ENCODE data around the gene NACC2. TPM values are rescaled to one million over a fixed set of nuclear protein-coding genes. Genes with fewer than 3 reads are reported as not detected.

Gene NACC2
- total RNA-seq, 4 donors from 2014 or later, result 71.4 to 209 (median 110) TPM

DNA sequence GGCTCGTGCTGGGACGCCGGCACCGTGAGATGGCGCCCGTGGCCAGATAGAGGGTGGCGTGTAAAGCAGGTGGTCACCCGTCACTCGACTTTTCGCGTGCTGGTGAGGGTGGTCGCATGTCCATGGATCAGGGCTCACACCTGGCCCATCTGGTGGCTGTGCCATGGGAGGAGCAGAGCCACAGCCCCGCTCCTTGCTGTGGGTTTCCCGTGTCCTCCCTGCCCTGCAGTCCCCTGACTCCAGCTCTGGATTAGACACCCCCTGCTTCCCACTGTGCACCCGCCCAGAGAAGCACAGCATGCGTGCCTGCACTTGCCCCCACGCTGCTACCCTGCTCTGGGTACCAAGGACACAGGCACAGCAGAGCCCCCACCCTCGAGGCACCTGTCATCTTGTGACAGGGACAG lies 25.4 kb upstream of the NACC2 start:
- Histone ChIP-seq H3K27me3 (peaks cover 22% of the 10 kb centered on the region), H3K27ac (peak overlapping the region in 2 of 4 donors; percentile 97 to 98), H3K4me3 (no peak overlapping the region), H3K4me1 (peaks cover 0 to 54% (median 19%) of the 10 kb centered on the region in 3 donors), H3K9me3 (no peaks in the 10 kb centered on the region), H3K36me3 (peaks cover 0 to 16% of the 10 kb centered on the region in 2 donors)
- TF ChIP-seq POLR2AphosphoS5 (IDR thresholded peaks at IDR 0.05) (no peak), POLR2A (IDR thresholded peaks at IDR 0.05) (no peak), EP300 (IDR thresholded peaks at IDR 0.05) (no peak)
- TF ChIP-seq, protein P1, sequence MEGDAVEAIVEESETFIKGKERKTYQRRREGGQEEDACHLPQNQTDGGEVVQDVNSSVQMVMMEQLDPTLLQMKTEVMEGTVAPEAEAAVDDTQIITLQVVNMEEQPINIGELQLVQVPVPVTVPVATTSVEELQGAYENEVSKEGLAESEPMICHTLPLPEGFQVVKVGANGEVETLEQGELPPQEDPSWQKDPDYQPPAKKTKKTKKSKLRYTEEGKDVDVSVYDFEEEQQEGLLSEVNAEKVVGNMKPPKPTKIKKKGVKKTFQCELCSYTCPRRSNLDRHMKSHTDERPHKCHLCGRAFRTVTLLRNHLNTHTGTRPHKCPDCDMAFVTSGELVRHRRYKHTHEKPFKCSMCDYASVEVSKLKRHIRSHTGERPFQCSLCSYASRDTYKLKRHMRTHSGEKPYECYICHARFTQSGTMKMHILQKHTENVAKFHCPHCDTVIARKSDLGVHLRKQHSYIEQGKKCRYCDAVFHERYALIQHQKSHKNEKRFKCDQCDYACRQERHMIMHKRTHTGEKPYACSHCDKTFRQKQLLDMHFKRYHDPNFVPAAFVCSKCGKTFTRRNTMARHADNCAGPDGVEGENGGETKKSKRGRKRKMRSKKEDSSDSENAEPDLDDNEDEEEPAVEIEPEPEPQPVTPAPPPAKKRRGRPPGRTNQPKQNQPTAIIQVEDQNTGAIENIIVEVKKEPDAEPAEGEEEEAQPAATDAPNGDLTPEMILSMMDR (IDR thresholded peaks at IDR 0.05), result no peak
- ATAC-seq, result no peak
- WGBS, 2 donors (ENCODE audit: low coverage in 1 of 2), result 70 to 79% methylated on average over 11 to 13 of the region's 18 CpGs

DNA sequence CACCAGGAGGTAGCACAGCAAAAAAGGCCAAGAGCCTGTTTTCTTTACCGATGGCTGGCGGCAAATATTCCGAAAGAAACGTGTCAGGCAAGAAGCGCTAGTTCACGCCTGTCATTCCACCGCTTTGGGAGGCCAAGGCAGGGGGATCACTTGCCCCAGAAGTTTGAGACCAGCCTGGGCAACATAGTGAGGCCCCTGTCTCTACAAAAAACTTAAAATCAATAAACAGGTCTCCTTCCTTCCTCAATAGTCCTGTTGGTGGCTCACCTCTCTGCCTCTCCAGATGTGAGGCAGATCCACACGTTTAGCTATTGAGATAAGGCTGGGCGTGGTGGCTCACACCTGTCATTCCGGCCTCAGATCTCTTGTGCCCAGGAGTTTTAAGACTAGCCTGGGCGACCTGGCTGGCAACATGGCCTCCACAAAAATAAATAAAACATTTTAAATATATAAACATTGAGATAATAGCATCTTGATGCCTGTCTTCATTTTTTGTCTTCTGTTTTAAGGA lies 24.8 kb upstream of the NACC2 start:
- Histone ChIP-seq H3K4me1 (peaks cover 0 to 56% (median 19%) of the 10 kb centered on the region in 3 donors), H3K9me3 (no peaks in the 10 kb centered on the region), H3K36me3 (peaks cover 0 to 21% of the 10 kb centered on the region in 2 donors), H3K4me3 (peak overlapping the region in 1 of 2 donors; percentile 96), H3K27ac (peak overlapping the region; percentile 73 to 98 (median 97)), H3K27me3 (peaks cover 19% of the 10 kb centered on the region)
- WGBS, 2 donors (ENCODE audit: low coverage in 1 of 2), result 80 to 89% methylated on average over 2 to 3 of the region's 11 CpGs
- TF ChIP-seq POLR2A (IDR thresholded peaks at IDR 0.05) (no peak), POLR2AphosphoS5 (IDR thresholded peaks at IDR 0.05) (no peak), EP300 (IDR thresholded peaks at IDR 0.05) (no peak)
- TF ChIP-seq, protein P1 (IDR thresholded peaks at IDR 0.05), result no peak
- ATAC-seq, result no peak

DNA sequence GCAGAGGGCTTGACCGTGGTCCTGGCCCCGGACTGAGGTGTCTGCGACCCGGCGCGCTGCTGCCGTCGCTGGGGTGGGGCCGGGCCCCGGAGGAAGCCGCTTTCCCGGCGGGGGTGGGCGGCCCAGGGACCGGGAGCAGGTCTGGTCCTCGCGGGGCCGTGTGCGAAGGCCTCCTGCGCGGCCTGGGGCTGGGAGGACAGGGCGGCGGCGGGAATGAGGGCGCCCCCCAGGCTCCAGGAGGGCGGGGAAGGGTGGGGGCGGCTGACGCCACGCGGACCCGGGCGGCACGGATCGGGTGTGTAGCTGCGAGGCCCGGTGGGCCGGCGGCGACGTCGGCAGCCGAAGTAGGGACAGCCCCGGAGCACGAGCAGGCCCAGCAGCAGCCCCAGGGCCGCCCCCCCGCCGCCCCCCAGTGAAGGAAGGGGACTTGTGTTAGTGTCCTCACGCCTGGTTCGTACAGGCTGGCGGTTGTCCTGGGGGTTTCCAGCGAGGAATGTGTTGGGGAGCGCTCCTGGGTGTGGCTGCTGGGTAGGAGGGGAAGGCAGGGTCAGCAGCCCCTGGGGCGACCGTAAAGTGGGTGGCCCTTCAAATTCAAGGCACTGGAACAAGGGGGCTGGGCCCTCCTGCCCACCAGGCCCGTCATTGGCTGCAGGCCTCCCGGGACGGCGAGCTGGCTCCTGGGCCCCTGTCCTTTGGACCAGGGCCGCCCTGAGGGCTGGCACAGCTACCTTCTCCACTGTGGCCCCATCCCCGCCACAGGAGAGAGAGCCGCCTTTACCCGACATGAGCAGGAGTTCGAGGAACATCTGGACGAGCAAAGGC lies 24.2 kb upstream of the NACC2 start:
- ATAC-seq, result peak; percentile 37
- peak overlapping the region; percentile 63 to 96 for H3K4me3 ChIP-seq
- WGBS, 2 donors (ENCODE audit: low coverage in 1 of 2), result no CpG with 5 or more reads among the region's 64 CpGs
- TF ChIP-seq POLR2A (IDR thresholded peaks at IDR 0.05), result no peak
- no peak for TF ChIP-seq POLR2AphosphoS5 (IDR thresholded peaks at IDR 0.05)
- TF ChIP-seq, protein P1 (IDR thresholded peaks at IDR 0.05), result peak in 1 of 4 experiments; percentile 13
- H3K27ac ChIP-seq, result peak overlapping the region; percentile 73 to 98 (median 97)
- H3K9me3 ChIP-seq, result no peaks in the 10 kb centered on the region
- H3K4me1 ChIP-seq, result peaks cover 0 to 56% (median 19%) of the 10 kb centered on the region in 3 donors
- peaks cover 0 to 28% of the 10 kb centered on the region in 2 donors for H3K36me3 ChIP-seq
- H3K27me3 ChIP-seq, result peaks cover 12% of the 10 kb centered on the region

DNA sequence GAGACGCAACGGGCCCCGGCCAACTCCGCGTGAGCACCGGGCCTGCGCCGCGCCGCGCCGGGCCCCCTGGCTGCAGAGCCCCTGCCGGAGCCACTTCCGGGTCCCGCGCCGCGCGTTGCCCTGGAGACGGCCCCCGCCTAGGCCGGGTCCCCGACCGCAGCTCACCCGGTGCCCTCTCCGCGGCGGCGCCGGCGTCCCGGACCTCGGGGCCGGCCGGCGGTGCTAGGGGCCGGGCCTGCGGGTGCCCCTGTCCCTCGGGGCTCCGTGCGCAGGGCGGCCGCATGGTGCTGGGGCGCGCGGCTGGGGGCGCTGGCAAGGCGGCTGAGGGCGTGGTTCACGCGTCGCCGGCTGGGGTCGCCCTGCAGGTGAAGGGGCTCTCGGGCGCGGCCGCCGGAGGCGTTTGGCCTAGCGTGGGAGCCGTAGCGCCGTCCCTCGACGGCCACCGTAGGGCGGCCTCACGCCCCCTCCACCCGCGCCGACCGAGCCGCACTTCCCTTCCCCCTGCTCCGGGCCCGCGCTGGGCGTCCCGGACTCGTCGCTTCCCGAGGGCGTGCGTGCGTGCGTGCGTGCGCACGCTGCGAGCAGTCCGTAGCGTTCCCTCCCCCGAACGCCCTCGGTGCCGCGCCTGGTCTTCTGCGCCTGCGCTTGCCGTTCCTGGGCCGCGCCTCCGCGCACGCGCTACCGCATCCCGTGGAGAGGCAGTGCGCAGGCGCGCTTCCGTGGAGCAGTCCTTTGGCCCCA lies 23.4 kb upstream of the NACC2 start, which contains the start of gene TMEM250:
TMEM250 (minus strand) TSS at position 556 of the 741 bp plus-strand sequence. CDS start 1,975 bp downstream, outside the sequence.
- peak; percentile 63 to 70 for TF ChIP-seq POLR2A (IDR thresholded peaks at IDR 0.05)
- peak; percentile 89 for TF ChIP-seq POLR2AphosphoS5 (IDR thresholded peaks at IDR 0.05)
- TF ChIP-seq, protein P1 (IDR thresholded peaks at IDR 0.05), result peak in 3 of 4 experiments; percentile 9 to 50 (median 38)
- TF ChIP-seq EP300 (IDR thresholded peaks at IDR 0.05), result no peak
- Histone ChIP-seq H3K4me3 (peak within 1 kb of the TSS; percentile 63 to 96), H3K9me3 (no peaks in the 10 kb centered on the region), H3K27me3 (peaks cover 4% of the 10 kb centered on the region), H3K4me1 (peaks cover 0 to 56% (median 19%) of the 10 kb centered on the region in 3 donors), H3K27ac (peak within 1 kb of the TSS; percentile 73 to 98 (median 97)), H3K36me3 (peaks cover 0 to 36% of the 10 kb centered on the region in 2 donors)
- no CpG with 5 or more reads among the region's 112 CpGs for WGBS, 2 donors (ENCODE audit: low coverage in 1 of 2)
- ATAC-seq, result peak; percentile 94

All from gastroesophageal sphincter (tissue), 4 donors.